GM23338 (cell line): ENCODE data around the gene SEC24A. TPM values are rescaled to one million over a fixed set of nuclear protein-coding genes. Genes with fewer than 3 reads are reported as not detected.

Source experiments
- ATAC-seq: fragments of 200-7000 bp; cut with Tn5 transposase; 3 replicates; pipeline ENCODE4 v1.9.1; 2020
- DNase-seq: peaks from one replicate; pipeline ENCODE4 v3.0.0-alpha.2; 2015; ENCODE audit warnings: low spot score
- H2AFZ ChIP-seq: fragments of 200-600 bp; sonication (generic); 2 replicates; pipeline ENCODE4 v1.8.0; 2016; ENCODE audit warnings: antibody characterized with exemption, mild to moderate bottlenecking, moderate library complexity
- H3F3A ChIP-seq: fragments of 200-600 bp; sonication (generic); replicated peaks from 2 replicates; pipeline ENCODE4 v1.8.0; 2017; ENCODE audit warnings: antibody characterized with exemption, mixed run types, low read depth
- H3K27ac ChIP-seq: fragments of 200-600 bp; sonication (generic); 2 replicates; pipeline ENCODE4 v1.6.1; 2016; ENCODE audit warnings: low read depth
- H3K27me3 ChIP-seq: fragments of 200-600 bp; sonication (generic); 2 replicates; pipeline ENCODE4 v1.8.0; 2016; ENCODE audit warnings: mild to moderate bottlenecking, mixed run types, moderate library complexity; ENCODE audit not compliant: insufficient read depth
- H3K36me3 ChIP-seq: fragments of 200-600 bp; sonication (generic); 2 replicates; pipeline ENCODE4 v1.8.0; 2016; ENCODE audit warnings: mild to moderate bottlenecking; ENCODE audit not compliant: insufficient read depth
- H3K4me1 ChIP-seq: fragments of 200-600 bp; sonication (generic); 2 replicates; pipeline ENCODE4 v1.8.0; 2016; ENCODE audit warnings: mild to moderate bottlenecking, moderate library complexity; ENCODE audit not compliant: insufficient read depth
- H3K4me2 ChIP-seq: fragments of 200-600 bp; sonication (generic); 2 replicates; pipeline ENCODE4 v1.7.1; 2017; ENCODE audit warnings: mixed run types
- H3K4me3 ChIP-seq: fragments of 200-600 bp; sonication (generic); 2 replicates; pipeline ENCODE4 v1.6.1; 2016; ENCODE audit warnings: mixed run types
- H3K79me2 ChIP-seq: fragments of 200-600 bp; sonication (generic); replicated peaks from 2 replicates; pipeline ENCODE4 v1.8.0; 2017; ENCODE audit warnings: mild to moderate bottlenecking; ENCODE audit not compliant: insufficient read depth
- H3K9me2 ChIP-seq: fragments of 200-600 bp; sonication (generic); 2 replicates; pipeline ENCODE4 v1.8.0; 2017; ENCODE audit not compliant: insufficient read depth
- H4K20me1 ChIP-seq: fragments of 200-600 bp; sonication (generic); replicated peaks from 2 replicates; pipeline ENCODE4 v1.8.0; 2017; ENCODE audit warnings: mild to moderate bottlenecking; ENCODE audit not compliant: insufficient read depth
- H3K27ac Mint-ChIP-seq: 2 replicates; pipeline ENCODE4 v1.8.0; 2020; ENCODE audit warnings: inconsistent platforms, mild to moderate bottlenecking, moderate library complexity, mixed read lengths
- H3K27me3 Mint-ChIP-seq: 3 replicates; pipeline ENCODE4 v1.8.0; 2022; ENCODE audit warnings: low read depth, mild to moderate bottlenecking, moderate library complexity, mixed read lengths, inconsistent platforms; ENCODE audit not compliant: insufficient read depth, poor library complexity
- H3K36me3 Mint-ChIP-seq: 3 replicates; pipeline ENCODE4 v1.8.0; 2021; ENCODE audit warnings: low read depth, mild to moderate bottlenecking, inconsistent platforms, moderate library complexity, mixed read lengths
- H3K4me1 Mint-ChIP-seq: 3 replicates; pipeline ENCODE4 v1.8.0; 2020; ENCODE audit warnings: mild to moderate bottlenecking, inconsistent platforms, mixed read lengths
- H3K4me3 Mint-ChIP-seq: 3 replicates; pipeline ENCODE4 v1.8.0; 2021; ENCODE audit warnings: moderate library complexity, mild to moderate bottlenecking, inconsistent platforms, mixed read lengths
- H3K9me3 Mint-ChIP-seq: 3 replicates; pipeline ENCODE4 v1.8.0; 2020; ENCODE audit warnings: moderate library complexity, mild to moderate bottlenecking, inconsistent platforms, mixed read lengths
- CREB1 ChIP-seq: fragments of 250-450 bp; sonication (Bioruptor Pico); IDR thresholded peaks from 2 replicates; pipeline ENCODE4 v1.5.0; 2020; ENCODE audit warnings: low read depth, mild to moderate bottlenecking, moderate library complexity
- CTCF ChIP-seq, 2 experiments: fragments of 200-600 bp in 1 of 2; sonication (generic) in 1 of 2; conservative IDR thresholded peaks; 2 replicates each; pipeline versions ENCODE4 v1.5.1 to v1.6.1; 2016 to 2017; ENCODE audit warnings: antibody characterized with exemption in 2 of 2, low read depth in 2 of 2, mild to moderate bottlenecking in 2 of 2, moderate library complexity in 1 of 2
- ETS1 ChIP-seq: IDR thresholded peaks from 2 replicates; pipeline ENCODE4 v1.6.1; 2016; ENCODE audit warnings: antibody characterized with exemption
- EZH2 ChIP-seq: fragments of 200-600 bp; sonication (generic); IDR thresholded peaks from one replicate; pipeline ENCODE4 v1.8.0; 2017; ENCODE audit warnings: antibody characterized with exemption, mild to moderate bottlenecking, low read depth; ENCODE audit not compliant: unreplicated experiment
- EZH2phosphoT487 ChIP-seq: fragments of 200-600 bp; sonication (generic); IDR thresholded peaks from one replicate; pipeline ENCODE4 v1.8.1; 2018; ENCODE audit warnings: antibody characterized with exemption; ENCODE audit not compliant: unreplicated experiment
- JUNB ChIP-seq: IDR thresholded peaks from one replicate; pipeline ENCODE4 v1.6.1; 2016; ENCODE audit warnings: antibody characterized with exemption; ENCODE audit not compliant: unreplicated experiment
- NANOG ChIP-seq: IDR thresholded peaks from 2 replicates; pipeline ENCODE4 v1.6.1; 2016; ENCODE audit warnings: antibody characterized with exemption, borderline replicate concordance
- POLR2AphosphoS5 ChIP-seq: IDR thresholded peaks from 2 replicates; pipeline ENCODE4 v1.6.1; 2016; ENCODE audit warnings: antibody characterized with exemption, low read depth
- REST ChIP-seq: IDR thresholded peaks from one replicate; pipeline ENCODE4 v1.6.1; 2018; ENCODE audit warnings: antibody characterized with exemption; ENCODE audit not compliant: unreplicated experiment
- STAT1 ChIP-seq: IDR thresholded peaks from one replicate; pipeline ENCODE4 v1.6.1; 2016; ENCODE audit warnings: antibody characterized with exemption; ENCODE audit not compliant: unreplicated experiment
- ZNF114 ChIP-seq: fragments of 250-450 bp; sonication (Bioruptor Pico); IDR thresholded peaks from 2 replicates; pipeline ENCODE4 v1.5.0; 2020; ENCODE audit warnings: mild to moderate bottlenecking, moderate library complexity
- ZNF331 ChIP-seq: fragments of 250-450 bp; sonication (Bioruptor Pico); IDR thresholded peaks from 2 replicates; pipeline ENCODE4 v1.5.0; 2020; ENCODE audit warnings: low read depth, mild to moderate bottlenecking, moderate library complexity
- ZNF462 ChIP-seq: fragments of 250-450 bp; sonication (Bioruptor Pico); IDR thresholded peaks from 2 replicates; pipeline ENCODE4 v1.5.0; 2020; ENCODE audit warnings: mild to moderate bottlenecking, moderate library complexity
- polyA plus RNA-seq: library from polyadenylated mRNA; unstranded; fragments of >200 nt; fragmentation: Nextera tagmentation; extraction: Ambion mirVana; gene quantifications from 2 replicates; pipeline ENCODE4 v1.2.1, GENCODE V29; 2016
- total RNA-seq: library from RNA; depleted of rRNA; stranded (reverse); fragments of >200 nt; shearing (Covaris generic); gene quantifications from 2 replicates; pipeline ENCODE4 v1.2.3, GENCODE V29; 2014

SEC24A gene
- total and polyA plus RNA-seq, 2 experiments from 2014 or later = 8.1 to 36.5 TPM

GRCh38 chr5:134604908-134605307 is 43.7 kb upstream of the SEC24A start:
- Histone ChIP-seq H3K4me1 (no peaks in the 10 kb centered on the region), H3K79me2 (no peaks in the 10 kb centered on the region), H3K27ac (no peak overlapping the region; the same call in 1 of the 2 replicates), H4K20me1 (no peaks in the 10 kb centered on the region), H2AFZ (no peak overlapping the region), H3K36me3 (peaks cover 13% of the 10 kb centered on the region; the same call in 1 of the 2 replicates), H3K9me2 (no peaks in the 10 kb centered on the region), H3K4me3 (no peak overlapping the region), H3K27me3 (no peaks in the 10 kb centered on the region), H3F3A (no peaks in the 10 kb centered on the region), H3K4me2 (no peak overlapping the region)
- no peak overlapping the region for H3K4me3 Mint-ChIP-seq
- no peak for TF ChIP-seq EZH2
- TF ChIP-seq STAT1 = no peak
- TF ChIP-seq CTCF (conservative IDR thresholded peaks at IDR 0.05; ENCODE audit: low read depth in 2 of 2) = no peak
- TF ChIP-seq ZNF114 (CRISPR knock-in tag) = no peak
- no peak for TF ChIP-seq JUNB
- TF ChIP-seq ZNF462 (CRISPR knock-in tag) = no peak
- no peak for TF ChIP-seq ETS1
- no peak for TF ChIP-seq CREB1 (CRISPR knock-in tag)
- no peak for TF ChIP-seq NANOG
- TF ChIP-seq POLR2AphosphoS5 = no peak
- TF ChIP-seq REST = no peak
- no peak for TF ChIP-seq ZNF331 (CRISPR knock-in tag)
- TF ChIP-seq EZH2phosphoT487 = no peak
- peaks cover 2% of the 10 kb centered on the region; the same call in 2 of the 3 replicates for H3K4me1 Mint-ChIP-seq
- no peak for DNase-seq
- no peaks in the 10 kb centered on the region for H3K27me3 Mint-ChIP-seq
- no peaks in the 10 kb centered on the region for H3K9me3 Mint-ChIP-seq
- H3K36me3 Mint-ChIP-seq = peaks cover 16% of the 10 kb centered on the region; the same call in 2 of the 3 replicates
- ATAC-seq = no peak
- H3K27ac Mint-ChIP-seq = no peak overlapping the region
